Measurements from ENCODE around the gene MLLT3. TPM values are rescaled to one million over a fixed set of nuclear protein-coding genes. Genes with fewer than 3 reads are reported as not detected.

MLLT3 gene
- total RNA-seq, 1 experiment from 2014 or later, result 21.6 TPM

DNA sequence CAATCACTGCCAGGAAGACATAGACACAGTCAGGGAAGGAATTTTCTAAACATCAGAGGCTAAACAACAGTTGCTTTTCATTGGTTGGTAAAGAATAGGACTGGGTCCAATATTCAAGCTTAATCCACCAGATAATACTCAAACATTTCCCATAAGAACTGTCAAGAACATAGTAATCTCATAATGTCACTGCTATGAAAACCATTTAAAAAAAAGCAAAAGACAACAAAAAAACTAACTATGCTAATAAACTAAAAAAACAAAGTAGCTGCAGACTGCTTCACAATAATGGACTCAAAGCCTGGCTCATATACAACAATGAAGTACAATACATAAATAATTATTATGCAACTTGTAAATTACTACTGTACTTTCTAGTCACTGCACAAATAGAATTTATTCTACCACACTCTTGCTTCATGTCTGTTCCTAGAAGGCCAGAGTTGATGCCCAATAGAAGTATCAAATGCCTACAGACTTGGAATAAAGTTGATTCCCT, 148.7 kb downstream of the MLLT3 start:
- Histone ChIP-seq H3K9me2 (ENCODE audit: insufficient read depth) (no peaks in the 10 kb centered on the region), H3K36me3 (ENCODE audit: low read depth) (no peaks in the 10 kb centered on the region), H3K9me3 (ENCODE audit: insufficient read depth, low read depth) (no peaks in the 10 kb centered on the region), H3K27ac (no peak overlapping the region), H3K79me2 (ENCODE audit: low read depth) (no peaks in the 10 kb centered on the region), H3K4me1 (replicated peaks; ENCODE audit: insufficient read depth) (no peaks in the 10 kb centered on the region), H2AFZ (no peak overlapping the region), H3K4me2 (no peak overlapping the region), H3K4me3 (no peak overlapping the region), H4K20me1 (ENCODE audit: insufficient read depth) (no peaks in the 10 kb centered on the region), H3K27me3 (ENCODE audit: insufficient read depth, low read depth) (no peaks in the 10 kb centered on the region), H3F3A (ENCODE audit: insufficient read depth, low read depth) (no peaks in the 10 kb centered on the region)
- CTCF ChIA-PET, result no interaction called here
- intact Hi-C loops (cut with micrococcal nuclease; ENCODE audit: unreplicated experiment), result no loop called here
- TF ChIP-seq, protein P1, sequence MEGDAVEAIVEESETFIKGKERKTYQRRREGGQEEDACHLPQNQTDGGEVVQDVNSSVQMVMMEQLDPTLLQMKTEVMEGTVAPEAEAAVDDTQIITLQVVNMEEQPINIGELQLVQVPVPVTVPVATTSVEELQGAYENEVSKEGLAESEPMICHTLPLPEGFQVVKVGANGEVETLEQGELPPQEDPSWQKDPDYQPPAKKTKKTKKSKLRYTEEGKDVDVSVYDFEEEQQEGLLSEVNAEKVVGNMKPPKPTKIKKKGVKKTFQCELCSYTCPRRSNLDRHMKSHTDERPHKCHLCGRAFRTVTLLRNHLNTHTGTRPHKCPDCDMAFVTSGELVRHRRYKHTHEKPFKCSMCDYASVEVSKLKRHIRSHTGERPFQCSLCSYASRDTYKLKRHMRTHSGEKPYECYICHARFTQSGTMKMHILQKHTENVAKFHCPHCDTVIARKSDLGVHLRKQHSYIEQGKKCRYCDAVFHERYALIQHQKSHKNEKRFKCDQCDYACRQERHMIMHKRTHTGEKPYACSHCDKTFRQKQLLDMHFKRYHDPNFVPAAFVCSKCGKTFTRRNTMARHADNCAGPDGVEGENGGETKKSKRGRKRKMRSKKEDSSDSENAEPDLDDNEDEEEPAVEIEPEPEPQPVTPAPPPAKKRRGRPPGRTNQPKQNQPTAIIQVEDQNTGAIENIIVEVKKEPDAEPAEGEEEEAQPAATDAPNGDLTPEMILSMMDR (conservative IDR thresholded peaks at IDR 0.05), result no peak
- no peak for TF ChIP-seq EZH2 (IDR thresholded peaks at IDR 0.05; ENCODE audit: low read depth)
- DNase-seq, result no peak
- POLR2A ChIA-PET (ENCODE audit: unreplicated experiment), result no interaction called here
- no TSS peak for BruUV-seq (replicated peaks)

DNA sequence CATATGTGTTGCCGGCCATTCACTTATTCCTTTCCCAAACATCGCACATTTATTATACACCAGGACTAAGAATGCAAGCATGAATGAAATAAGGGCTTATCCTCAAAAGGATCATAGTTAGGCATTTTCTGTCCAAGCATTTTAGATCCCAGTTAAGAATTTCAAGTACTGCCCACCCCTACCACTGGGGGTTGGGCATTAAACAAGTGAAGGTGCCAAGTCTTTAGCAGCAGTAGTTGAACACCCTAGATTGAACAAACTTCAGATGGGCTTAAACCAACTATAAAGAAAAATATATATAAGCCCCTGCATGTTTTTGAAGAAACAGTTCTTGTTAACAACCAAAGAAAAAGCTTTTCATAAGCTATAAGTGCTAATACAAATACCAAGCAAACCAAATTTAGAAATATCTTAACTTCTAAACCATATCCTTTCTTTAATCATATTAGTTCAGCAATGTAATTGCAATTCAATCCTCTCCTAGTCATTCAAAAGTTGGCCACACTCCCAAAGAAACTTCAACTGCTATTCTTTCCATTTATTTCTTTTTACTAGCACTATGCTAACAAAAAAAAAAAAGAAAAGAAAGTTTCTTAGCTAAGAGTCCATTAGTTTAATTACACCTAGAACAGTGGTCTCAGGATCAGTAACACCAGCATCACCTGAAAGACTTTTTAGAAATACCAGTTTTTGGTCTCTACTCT, 149.8 kb downstream of the MLLT3 start:
- Histone ChIP-seq H3K4me2 (no peak overlapping the region), H3K9me3 (ENCODE audit: insufficient read depth, low read depth) (no peaks in the 10 kb centered on the region), H4K20me1 (ENCODE audit: insufficient read depth) (no peaks in the 10 kb centered on the region), H3K27ac (no peak overlapping the region), H3K4me3 (no peak overlapping the region), H3K4me1 (replicated peaks; ENCODE audit: insufficient read depth) (no peaks in the 10 kb centered on the region), H2AFZ (no peak overlapping the region), H3K27me3 (ENCODE audit: insufficient read depth, low read depth) (no peaks in the 10 kb centered on the region), H3K36me3 (ENCODE audit: low read depth) (no peaks in the 10 kb centered on the region), H3F3A (ENCODE audit: insufficient read depth, low read depth) (no peaks in the 10 kb centered on the region), H3K79me2 (ENCODE audit: low read depth) (no peaks in the 10 kb centered on the region), H3K9me2 (ENCODE audit: insufficient read depth) (no peaks in the 10 kb centered on the region)
- ChIA-PET POLR2A (ENCODE audit: unreplicated experiment) (no interaction called here), CTCF (no interaction called here)
- no peak for DNase-seq
- BruUV-seq (replicated peaks), result no TSS peak
- TF ChIP-seq, protein P1 (conservative IDR thresholded peaks at IDR 0.05), result no peak
- no peak for TF ChIP-seq EZH2 (IDR thresholded peaks at IDR 0.05; ENCODE audit: low read depth)
- intact Hi-C loops (cut with micrococcal nuclease; ENCODE audit: unreplicated experiment), result no loop called here

DNA sequence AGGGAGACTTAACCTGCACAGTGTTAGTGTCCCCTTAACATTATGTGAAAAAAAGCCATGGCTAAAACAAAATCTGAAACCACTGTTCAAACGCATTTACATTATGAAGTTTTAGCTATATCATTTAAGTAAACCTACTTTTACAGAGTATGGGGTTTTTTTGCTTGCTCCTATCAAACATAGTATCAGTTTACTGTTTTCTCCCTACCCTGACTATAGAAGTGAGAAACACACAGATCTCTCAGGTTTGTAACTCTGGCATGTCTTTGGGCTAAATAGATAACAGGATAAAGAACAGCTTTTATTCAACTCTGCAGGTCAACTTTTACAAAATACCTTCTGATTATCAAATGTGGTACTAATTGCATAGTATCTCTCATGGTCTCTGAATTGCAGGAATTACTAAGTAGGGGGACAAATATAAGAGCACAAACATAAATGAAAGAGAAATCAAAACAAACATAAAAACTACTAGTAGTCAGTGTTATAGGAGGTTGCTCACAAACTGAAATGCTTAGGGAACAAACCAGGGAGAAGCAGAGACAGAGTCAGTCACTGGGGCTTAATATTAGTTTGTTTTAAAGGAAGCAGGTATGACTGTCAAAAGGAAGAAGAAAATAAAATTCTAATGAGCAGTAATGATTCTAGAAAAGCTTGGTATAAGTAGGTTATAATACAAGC, 155.8 kb downstream of the MLLT3 start:
- no peaks in the 10 kb centered on the region for H3K36me3 ChIP-seq (ENCODE audit: low read depth)
- H3K79me2 ChIP-seq (ENCODE audit: low read depth), result no peaks in the 10 kb centered on the region
- no peak for DNase-seq
- H3K27ac ChIP-seq, result no peak overlapping the region
- ChIA-PET POLR2A (ENCODE audit: unreplicated experiment) (no interaction called here), CTCF (no interaction called here)
- no peaks in the 10 kb centered on the region for H4K20me1 ChIP-seq (ENCODE audit: insufficient read depth)
- H3K9me2 ChIP-seq (ENCODE audit: insufficient read depth), result no peaks in the 10 kb centered on the region
- intact Hi-C loops (cut with micrococcal nuclease; ENCODE audit: unreplicated experiment), result no loop called here
- BruUV-seq (replicated peaks), result no TSS peak
- no peak overlapping the region for H3K4me3 ChIP-seq
- H3K27me3 ChIP-seq (ENCODE audit: insufficient read depth, low read depth), result no peaks in the 10 kb centered on the region
- TF ChIP-seq EZH2 (IDR thresholded peaks at IDR 0.05; ENCODE audit: low read depth), result no peak
- TF ChIP-seq, protein P1 (conservative IDR thresholded peaks at IDR 0.05), result no peak
- H3K4me2 ChIP-seq, result no peak overlapping the region
- no peaks in the 10 kb centered on the region for H3F3A ChIP-seq (ENCODE audit: insufficient read depth, low read depth)
- H3K4me1 ChIP-seq (replicated peaks; ENCODE audit: insufficient read depth), result no peaks in the 10 kb centered on the region
- H3K9me3 ChIP-seq (ENCODE audit: insufficient read depth, low read depth), result no peaks in the 10 kb centered on the region
- no peak overlapping the region for H2AFZ ChIP-seq
